GM12878 (cell line): Measurements from ENCODE around the gene ADAMTSL1. TPM values are rescaled to one million over a fixed set of nuclear protein-coding genes. Genes with fewer than 3 reads are reported as not detected.

Experiments used
- ATAC-seq: fragments of 200-7000 bp; cut with Tn5 transposase; 3 replicates; pipeline ENCODE4 v1.9.1; 2020; ENCODE audit warnings: mild to moderate bottlenecking, moderate library complexity
- BruUV-seq: library from RNA; stranded (reverse); fragments of 400-500 nt; replicated peaks from 2 replicates; lab custom pipeline; 2021; lab: Mats Ljungman, UMichigan
- CTCF ChIA-PET: fragments of 300-600 bp; sonication (Branson Sonifier 250); formaldehyde crosslinking; extraction: SDS; loops from one replicate; lab custom pipeline; 2021; ENCODE audit warnings: inconsistent platforms; lab: Yijun Ruan, JAX
- POLR2A ChIA-PET: fragments of 350-600 bp; formaldehyde crosslinking; extraction: SDS; loops from one replicate; lab custom pipeline; 2021; ENCODE audit warnings: inconsistent platforms; lab: Charles Lee
- RAD21 ChIA-PET: fragments of 300-600 bp; sonication (Branson Sonifier 250); formaldehyde crosslinking; loops from one replicate; lab custom pipeline; 2023; ENCODE audit warnings: antibody characterized with exemption; ENCODE audit not compliant: unreplicated experiment; lab: Charles Lee
- SMC1A ChIA-PET: fragments of 300-600 bp; sonication (Branson Sonifier 250); formaldehyde crosslinking; loops from one replicate; lab custom pipeline; 2023; ENCODE audit not compliant: unreplicated experiment, uncharacterized antibody; lab: Charles Lee
- DNase-seq: peaks from one replicate; pipeline ENCODE4 v3.0.0-alpha.2; 2011; ENCODE audit warnings: low read depth, low spot score
- FAIRE-seq: peaks from 3 replicates; lab custom pipeline; 2011; peaks lifted over from hg19 to GRCh38; lab: Jason Lieb, UNC
- H2AFZ ChIP-seq: 2 replicates; pipeline ENCODE4 v1.6.0; 2011; ENCODE audit warnings: low read depth, low read length, control low read depth; ENCODE audit not compliant: control insufficient read depth
- H3K27ac ChIP-seq: 2 replicates; pipeline ENCODE4 v1.5.1; 2011; ENCODE audit warnings: control low read depth; ENCODE audit not compliant: control insufficient read depth, insufficient read depth
- H3K27me3 ChIP-seq, 2 experiments: replicated peaks in 1 of 2; 2 replicates each; pipeline versions ENCODE4 v1.6.0 to v1.6.1; 2011; ENCODE audit warnings: low read length in 1 of 2; ENCODE audit not compliant: control insufficient read depth in 2 of 2, insufficient read depth in 2 of 2
- H3K36me3 ChIP-seq, 2 experiments: 2 replicates each; pipeline ENCODE4 v1.5.1; 2011; ENCODE audit warnings: low read length in 1 of 2; ENCODE audit not compliant: control insufficient read depth in 2 of 2, insufficient read depth in 2 of 2
- H3K4me1 ChIP-seq: 2 replicates; pipeline ENCODE4 v1.6.1; 2011; ENCODE audit warnings: mild to moderate bottlenecking, low read length, moderate library complexity, mixed read lengths; ENCODE audit not compliant: control insufficient read depth, insufficient read depth
- H3K4me2 ChIP-seq: 2 replicates; pipeline ENCODE4 v1.6.0; 2011; ENCODE audit warnings: control low read depth; ENCODE audit not compliant: control insufficient read depth, insufficient read depth
- H3K4me3 ChIP-seq: fragments of 200-600 bp; sonication (generic); 2 replicates; pipeline ENCODE4 v1.5.1; 2016
- H3K79me2 ChIP-seq: 2 replicates; pipeline ENCODE4 v1.6.0; 2011; ENCODE audit warnings: low read length; ENCODE audit not compliant: control insufficient read depth, insufficient read depth
- H3K9ac ChIP-seq: 2 replicates; pipeline ENCODE4 v1.8.0; 2011; ENCODE audit warnings: low read length, control low read depth, mixed read lengths; ENCODE audit not compliant: control insufficient read depth, insufficient read depth
- H3K9me3 ChIP-seq: replicated peaks from 3 replicates; pipeline ENCODE4 v1.5.1; 2011; ENCODE audit warnings: mild to moderate bottlenecking, low read length; ENCODE audit not compliant: control insufficient read depth, insufficient read depth
- H4K20me1 ChIP-seq: 2 replicates; pipeline ENCODE4 v1.6.0; 2011; ENCODE audit not compliant: control insufficient read depth, insufficient read depth
- CBX3 ChIP-seq: fragments of 200-600 bp; sonication (generic); IDR thresholded peaks from 2 replicates; pipeline ENCODE4 v1.6.1; 2016; ENCODE audit warnings: low read depth, borderline replicate concordance
- KAT2A ChIP-seq: conservative IDR thresholded peaks from 2 replicates; pipeline ENCODE4 v1.6.1; 2011; ENCODE audit warnings: low read depth, low read length; ENCODE audit not compliant: control insufficient read depth
- MTA2 ChIP-seq: fragments of 450-650 bp; IDR thresholded peaks from 2 replicates; pipeline ENCODE4 v1.6.1; 2016; ENCODE audit warnings: low read depth, mild to moderate bottlenecking, moderate library complexity
- NR2F1 ChIP-seq: fragments of 450-650 bp; conservative IDR thresholded peaks from 2 replicates; pipeline ENCODE4 v1.6.1; 2017; ENCODE audit warnings: mild to moderate bottlenecking
- TARDBP ChIP-seq: IDR thresholded peaks from 2 replicates; pipeline ENCODE4 v1.6.1; 2016; ENCODE audit warnings: borderline replicate concordance
- WGBS: methylation state at CpG from one replicate; pipeline ENCODE4 v1.1.6; 2016; ENCODE audit warnings: low lambda C conversion rate; ENCODE audit not compliant: insufficient replicate concordance, insufficient coverage; ENCODE audit errors: missing lambda C conversion rate; 5-methylcytosine and 5-hydroxymethylcytosine counted together
- in situ Hi-C: fragments of 300-500 bp; cut with MboI; formaldehyde crosslinking; loops from 9 replicates; pipeline ENCODE4 v1.14.3; 2018; ENCODE audit warnings: mixed read lengths
- intact Hi-C: fragments of 100-400 bp; cut with micrococcal nuclease; formaldehyde crosslinking; loops from one replicate; pipeline ENCODE4 v1.14.2; 2022; ENCODE audit not compliant: unreplicated experiment
- polyA plus RNA-seq, 11 experiments: library from polyadenylated mRNA; depleted of rRNA in 4 of 11; unstranded in 6 of 11; stranded (reverse) in 5 of 11; fragments of >200 nt; fragmentation: Nextera tagmentation in 4 of 11; fragmentation: Illumina TruSeq in 1 of 11; extraction: Ambion mirVana in 4 of 11; extraction: Trizol in 1 of 11; gene quantifications; 1 replicate in 1 of 11; 2 replicates in 10 of 11; pipeline versions ENCODE4 v1.2.1 to v1.2.3, GENCODE V29; 2011 to 2016; ENCODE audit warnings: inconsistent platforms in 2 of 11, missing spikeins in 2 of 11, low read depth in 1 of 11
- total RNA-seq, 4 experiments: library from RNA; depleted of rRNA in 3 of 4; stranded (reverse); fragments of >200 nt in 3 of 4; fragmentation: Illumina TruSeq in 1 of 4; extraction: Trizol in 1 of 4; gene quantifications; 2 replicates each; pipeline versions ENCODE4 v1.2.1 to v1.2.3, GENCODE V29; 2013 to 2021
- TF ChIP-seq, protein P1 (sequence below): IDR thresholded peaks from 2 replicates; pipeline ENCODE4 v1.6.1; 2012; ENCODE audit warnings: mild to moderate bottlenecking, low read depth, low read length
- TF ChIP-seq, protein P2 (sequence below): fragments of 450-650 bp; formaldehyde crosslinking; IDR thresholded peaks from 2 replicates; pipeline ENCODE4 v1.4.0; 2020; ENCODE audit warnings: mild to moderate bottlenecking, moderate library complexity
- TF ChIP-seq, protein P3 (sequence below): fragments of 450-650 bp; IDR thresholded peaks from 2 replicates; pipeline ENCODE4 v1.6.1; 2017; ENCODE audit warnings: mild to moderate bottlenecking
- TF ChIP-seq, protein P4 (sequence below): fragments of 450-650 bp; IDR thresholded peaks from 2 replicates; pipeline ENCODE4 v1.6.1; 2017; ENCODE audit warnings: mild to moderate bottlenecking, moderate library complexity

The ADAMTSL1 gene
- total and polyA plus RNA-seq, 10 of the 15 experiments (the other 5 are each of a cell fraction or from before 2014, with no cell fraction given), result 0.01 to 0.10 (median 0.07) TPM; not detected in 6

DNA sequence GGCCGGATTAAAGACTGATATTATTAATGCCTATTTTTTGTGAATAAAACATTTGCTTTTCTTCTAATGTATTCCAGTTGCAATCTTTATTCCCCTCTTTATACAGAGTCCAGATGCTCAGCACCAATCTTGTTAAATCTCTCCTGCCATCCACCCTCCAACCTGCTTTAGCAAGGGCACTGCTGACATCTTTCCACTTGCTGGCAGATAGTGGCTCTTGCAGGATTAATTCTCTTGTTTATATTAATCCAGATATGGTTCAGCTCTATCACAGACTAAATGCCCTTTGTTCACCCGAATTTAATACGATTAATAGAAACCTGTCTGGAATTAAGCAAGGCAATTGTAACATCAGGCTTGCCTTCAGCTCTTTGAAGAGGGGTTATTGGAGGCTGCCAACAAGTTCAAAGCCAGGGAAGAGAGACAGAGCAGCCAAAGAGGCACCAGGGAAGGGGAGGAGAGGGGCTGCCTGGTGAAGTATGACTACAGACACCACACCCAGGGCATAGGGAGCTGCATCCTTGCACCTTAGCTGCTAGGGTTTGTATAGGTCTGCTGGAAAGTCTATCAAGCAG lies 322.8 kb downstream of the ADAMTSL1 start:
- no TSS peak for BruUV-seq
- Histone ChIP-seq H3K4me3 (no peak overlapping the region), H3K27me3 (no peaks in the 10 kb centered on the region), H3K4me1 (no peaks in the 10 kb centered on the region), H3K9me3 (no peaks in the 10 kb centered on the region), H3K36me3 (no peaks in the 10 kb centered on the region), H3K79me2 (no peaks in the 10 kb centered on the region), H2AFZ (no peak overlapping the region), H3K9ac (no peak overlapping the region), H4K20me1 (no peaks in the 10 kb centered on the region), H3K27ac (no peak overlapping the region), H3K4me2 (no peak overlapping the region)
- intact Hi-C loops (loop anchor here (10.0 kb wide), 2 partner anchors 228 to 542 kb away; no protein-coding TSS in a partner anchor), in situ Hi-C loops (no loop called here)
- DNase-seq (no peak), ATAC-seq (no peak), FAIRE-seq (no peak)
- POLR2A ChIA-PET, result no interaction called here
- SMC1A ChIA-PET, result no interaction called here
- 40% methylated on average over 3 of the region's 3 CpGs for WGBS
- RAD21 ChIA-PET, result no interaction called here
- CTCF ChIA-PET, result interaction anchor here (0.7 kb wide), 1 partner anchor 356 kb away, joined by 3 read pairs; no protein-coding TSS in a partner anchor
- TF ChIP-seq KAT2A (no peak), CBX3 (no peak), TARDBP (no peak), MTA2 (no peak), NR2F1 (no peak)
- TF ChIP-seq, protein P1, sequence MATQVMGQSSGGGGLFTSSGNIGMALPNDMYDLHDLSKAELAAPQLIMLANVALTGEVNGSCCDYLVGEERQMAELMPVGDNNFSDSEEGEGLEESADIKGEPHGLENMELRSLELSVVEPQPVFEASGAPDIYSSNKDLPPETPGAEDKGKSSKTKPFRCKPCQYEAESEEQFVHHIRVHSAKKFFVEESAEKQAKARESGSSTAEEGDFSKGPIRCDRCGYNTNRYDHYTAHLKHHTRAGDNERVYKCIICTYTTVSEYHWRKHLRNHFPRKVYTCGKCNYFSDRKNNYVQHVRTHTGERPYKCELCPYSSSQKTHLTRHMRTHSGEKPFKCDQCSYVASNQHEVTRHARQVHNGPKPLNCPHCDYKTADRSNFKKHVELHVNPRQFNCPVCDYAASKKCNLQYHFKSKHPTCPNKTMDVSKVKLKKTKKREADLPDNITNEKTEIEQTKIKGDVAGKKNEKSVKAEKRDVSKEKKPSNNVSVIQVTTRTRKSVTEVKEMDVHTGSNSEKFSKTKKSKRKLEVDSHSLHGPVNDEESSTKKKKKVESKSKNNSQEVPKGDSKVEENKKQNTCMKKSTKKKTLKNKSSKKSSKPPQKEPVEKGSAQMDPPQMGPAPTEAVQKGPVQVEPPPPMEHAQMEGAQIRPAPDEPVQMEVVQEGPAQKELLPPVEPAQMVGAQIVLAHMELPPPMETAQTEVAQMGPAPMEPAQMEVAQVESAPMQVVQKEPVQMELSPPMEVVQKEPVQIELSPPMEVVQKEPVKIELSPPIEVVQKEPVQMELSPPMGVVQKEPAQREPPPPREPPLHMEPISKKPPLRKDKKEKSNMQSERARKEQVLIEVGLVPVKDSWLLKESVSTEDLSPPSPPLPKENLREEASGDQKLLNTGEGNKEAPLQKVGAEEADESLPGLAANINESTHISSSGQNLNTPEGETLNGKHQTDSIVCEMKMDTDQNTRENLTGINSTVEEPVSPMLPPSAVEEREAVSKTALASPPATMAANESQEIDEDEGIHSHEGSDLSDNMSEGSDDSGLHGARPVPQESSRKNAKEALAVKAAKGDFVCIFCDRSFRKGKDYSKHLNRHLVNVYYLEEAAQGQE, result no peak
- TF ChIP-seq, protein P2, sequence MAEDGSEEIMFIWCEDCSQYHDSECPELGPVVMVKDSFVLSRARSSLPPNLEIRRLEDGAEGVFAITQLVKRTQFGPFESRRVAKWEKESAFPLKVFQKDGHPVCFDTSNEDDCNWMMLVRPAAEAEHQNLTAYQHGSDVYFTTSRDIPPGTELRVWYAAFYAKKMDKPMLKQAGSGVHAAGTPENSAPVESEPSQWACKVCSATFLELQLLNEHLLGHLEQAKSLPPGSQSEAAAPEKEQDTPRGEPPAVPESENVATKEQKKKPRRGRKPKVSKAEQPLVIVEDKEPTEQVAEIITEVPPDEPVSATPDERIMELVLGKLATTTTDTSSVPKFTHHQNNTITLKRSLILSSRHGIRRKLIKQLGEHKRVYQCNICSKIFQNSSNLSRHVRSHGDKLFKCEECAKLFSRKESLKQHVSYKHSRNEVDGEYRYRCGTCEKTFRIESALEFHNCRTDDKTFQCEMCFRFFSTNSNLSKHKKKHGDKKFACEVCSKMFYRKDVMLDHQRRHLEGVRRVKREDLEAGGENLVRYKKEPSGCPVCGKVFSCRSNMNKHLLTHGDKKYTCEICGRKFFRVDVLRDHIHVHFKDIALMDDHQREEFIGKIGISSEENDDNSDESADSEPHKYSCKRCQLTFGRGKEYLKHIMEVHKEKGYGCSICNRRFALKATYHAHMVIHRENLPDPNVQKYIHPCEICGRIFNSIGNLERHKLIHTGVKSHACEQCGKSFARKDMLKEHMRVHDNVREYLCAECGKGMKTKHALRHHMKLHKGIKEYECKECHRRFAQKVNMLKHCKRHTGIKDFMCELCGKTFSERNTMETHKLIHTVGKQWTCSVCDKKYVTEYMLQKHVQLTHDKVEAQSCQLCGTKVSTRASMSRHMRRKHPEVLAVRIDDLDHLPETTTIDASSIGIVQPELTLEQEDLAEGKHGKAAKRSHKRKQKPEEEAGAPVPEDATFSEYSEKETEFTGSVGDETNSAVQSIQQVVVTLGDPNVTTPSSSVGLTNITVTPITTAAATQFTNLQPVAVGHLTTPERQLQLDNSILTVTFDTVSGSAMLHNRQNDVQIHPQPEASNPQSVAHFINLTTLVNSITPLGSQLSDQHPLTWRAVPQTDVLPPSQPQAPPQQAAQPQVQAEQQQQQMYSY (CRISPR knock-in tag), result no peak
- TF ChIP-seq, protein P3, sequence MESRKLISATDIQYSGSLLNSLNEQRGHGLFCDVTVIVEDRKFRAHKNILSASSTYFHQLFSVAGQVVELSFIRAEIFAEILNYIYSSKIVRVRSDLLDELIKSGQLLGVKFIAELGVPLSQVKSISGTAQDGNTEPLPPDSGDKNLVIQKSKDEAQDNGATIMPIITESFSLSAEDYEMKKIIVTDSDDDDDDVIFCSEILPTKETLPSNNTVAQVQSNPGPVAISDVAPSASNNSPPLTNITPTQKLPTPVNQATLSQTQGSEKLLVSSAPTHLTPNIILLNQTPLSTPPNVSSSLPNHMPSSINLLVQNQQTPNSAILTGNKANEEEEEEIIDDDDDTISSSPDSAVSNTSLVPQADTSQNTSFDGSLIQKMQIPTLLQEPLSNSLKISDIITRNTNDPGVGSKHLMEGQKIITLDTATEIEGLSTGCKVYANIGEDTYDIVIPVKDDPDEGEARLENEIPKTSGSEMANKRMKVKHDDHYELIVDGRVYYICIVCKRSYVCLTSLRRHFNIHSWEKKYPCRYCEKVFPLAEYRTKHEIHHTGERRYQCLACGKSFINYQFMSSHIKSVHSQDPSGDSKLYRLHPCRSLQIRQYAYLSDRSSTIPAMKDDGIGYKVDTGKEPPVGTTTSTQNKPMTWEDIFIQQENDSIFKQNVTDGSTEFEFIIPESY, result no peak
- TF ChIP-seq, protein P4, sequence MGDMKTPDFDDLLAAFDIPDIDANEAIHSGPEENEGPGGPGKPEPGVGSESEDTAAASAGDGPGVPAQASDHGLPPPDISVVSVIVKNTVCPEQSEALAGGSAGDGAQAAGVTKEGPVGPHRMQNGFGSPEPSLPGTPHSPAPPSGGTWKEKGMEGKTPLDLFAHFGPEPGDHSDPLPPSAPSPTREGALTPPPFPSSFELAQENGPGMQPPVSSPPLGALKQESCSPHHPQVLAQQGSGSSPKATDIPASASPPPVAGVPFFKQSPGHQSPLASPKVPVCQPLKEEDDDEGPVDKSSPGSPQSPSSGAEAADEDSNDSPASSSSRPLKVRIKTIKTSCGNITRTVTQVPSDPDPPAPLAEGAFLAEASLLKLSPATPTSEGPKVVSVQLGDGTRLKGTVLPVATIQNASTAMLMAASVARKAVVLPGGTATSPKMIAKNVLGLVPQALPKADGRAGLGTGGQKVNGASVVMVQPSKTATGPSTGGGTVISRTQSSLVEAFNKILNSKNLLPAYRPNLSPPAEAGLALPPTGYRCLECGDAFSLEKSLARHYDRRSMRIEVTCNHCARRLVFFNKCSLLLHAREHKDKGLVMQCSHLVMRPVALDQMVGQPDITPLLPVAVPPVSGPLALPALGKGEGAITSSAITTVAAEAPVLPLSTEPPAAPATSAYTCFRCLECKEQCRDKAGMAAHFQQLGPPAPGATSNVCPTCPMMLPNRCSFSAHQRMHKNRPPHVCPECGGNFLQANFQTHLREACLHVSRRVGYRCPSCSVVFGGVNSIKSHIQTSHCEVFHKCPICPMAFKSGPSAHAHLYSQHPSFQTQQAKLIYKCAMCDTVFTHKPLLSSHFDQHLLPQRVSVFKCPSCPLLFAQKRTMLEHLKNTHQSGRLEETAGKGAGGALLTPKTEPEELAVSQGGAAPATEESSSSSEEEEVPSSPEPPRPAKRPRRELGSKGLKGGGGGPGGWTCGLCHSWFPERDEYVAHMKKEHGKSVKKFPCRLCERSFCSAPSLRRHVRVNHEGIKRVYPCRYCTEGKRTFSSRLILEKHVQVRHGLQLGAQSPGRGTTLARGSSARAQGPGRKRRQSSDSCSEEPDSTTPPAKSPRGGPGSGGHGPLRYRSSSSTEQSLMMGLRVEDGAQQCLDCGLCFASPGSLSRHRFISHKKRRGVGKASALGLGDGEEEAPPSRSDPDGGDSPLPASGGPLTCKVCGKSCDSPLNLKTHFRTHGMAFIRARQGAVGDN, result no peak
